ENCODE measurements around the gene AGRN. TPM values are rescaled to one million over a fixed set of nuclear protein-coding genes. Genes with fewer than 3 reads are reported as not detected.
"Not testable (repeated sequence)": the region's sequence is repeated elsewhere in the genome, so short reads cannot be mapped to it uniquely, and the experiment has no call there.

AGRN gene
- total and polyA plus RNA-seq, 8 donors, result 96.8 to 208 (median 149) TPM

DNA sequence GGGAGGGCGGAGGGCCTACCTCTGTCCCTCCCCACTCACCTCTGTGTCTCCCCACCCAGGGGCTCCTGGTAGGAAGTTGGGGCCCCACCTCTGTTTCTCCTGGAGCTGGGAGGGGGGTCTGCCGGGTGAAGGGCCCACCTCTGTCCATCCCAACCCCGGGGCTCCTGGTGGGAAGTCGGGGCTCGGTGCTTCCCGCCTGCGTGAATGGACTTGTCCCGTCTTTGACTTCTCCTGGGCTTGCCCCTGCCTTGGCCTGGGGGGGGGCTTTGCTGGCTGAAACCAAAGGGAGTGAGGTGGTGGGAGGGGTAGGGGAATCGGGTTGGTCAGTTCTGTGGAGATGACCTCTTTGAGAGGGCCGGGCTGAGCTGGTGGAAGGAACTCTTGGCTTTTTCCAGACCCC, 5.8 kb downstream of the AGRN start:
- intact Hi-C loops (cut with DNase I), result no loop called here
- TF ChIP-seq, protein P1, sequence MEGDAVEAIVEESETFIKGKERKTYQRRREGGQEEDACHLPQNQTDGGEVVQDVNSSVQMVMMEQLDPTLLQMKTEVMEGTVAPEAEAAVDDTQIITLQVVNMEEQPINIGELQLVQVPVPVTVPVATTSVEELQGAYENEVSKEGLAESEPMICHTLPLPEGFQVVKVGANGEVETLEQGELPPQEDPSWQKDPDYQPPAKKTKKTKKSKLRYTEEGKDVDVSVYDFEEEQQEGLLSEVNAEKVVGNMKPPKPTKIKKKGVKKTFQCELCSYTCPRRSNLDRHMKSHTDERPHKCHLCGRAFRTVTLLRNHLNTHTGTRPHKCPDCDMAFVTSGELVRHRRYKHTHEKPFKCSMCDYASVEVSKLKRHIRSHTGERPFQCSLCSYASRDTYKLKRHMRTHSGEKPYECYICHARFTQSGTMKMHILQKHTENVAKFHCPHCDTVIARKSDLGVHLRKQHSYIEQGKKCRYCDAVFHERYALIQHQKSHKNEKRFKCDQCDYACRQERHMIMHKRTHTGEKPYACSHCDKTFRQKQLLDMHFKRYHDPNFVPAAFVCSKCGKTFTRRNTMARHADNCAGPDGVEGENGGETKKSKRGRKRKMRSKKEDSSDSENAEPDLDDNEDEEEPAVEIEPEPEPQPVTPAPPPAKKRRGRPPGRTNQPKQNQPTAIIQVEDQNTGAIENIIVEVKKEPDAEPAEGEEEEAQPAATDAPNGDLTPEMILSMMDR (IDR thresholded peaks at IDR 0.05), result no peak
- ATAC-seq (no peak), DNase-seq (no peak)
- Histone ChIP-seq H3K4me3 (no peak overlapping the region), H3K4me1 (peaks cover 10 to 43% of the 10 kb centered on the region in 2 donors), H3K27ac (no peak overlapping the region), H3K27me3 (peaks cover 0 to 29% of the 10 kb centered on the region in 2 donors), H3K9me3 (no peaks in the 10 kb centered on the region), H3K36me3 (no peaks in the 10 kb centered on the region)

DNA sequence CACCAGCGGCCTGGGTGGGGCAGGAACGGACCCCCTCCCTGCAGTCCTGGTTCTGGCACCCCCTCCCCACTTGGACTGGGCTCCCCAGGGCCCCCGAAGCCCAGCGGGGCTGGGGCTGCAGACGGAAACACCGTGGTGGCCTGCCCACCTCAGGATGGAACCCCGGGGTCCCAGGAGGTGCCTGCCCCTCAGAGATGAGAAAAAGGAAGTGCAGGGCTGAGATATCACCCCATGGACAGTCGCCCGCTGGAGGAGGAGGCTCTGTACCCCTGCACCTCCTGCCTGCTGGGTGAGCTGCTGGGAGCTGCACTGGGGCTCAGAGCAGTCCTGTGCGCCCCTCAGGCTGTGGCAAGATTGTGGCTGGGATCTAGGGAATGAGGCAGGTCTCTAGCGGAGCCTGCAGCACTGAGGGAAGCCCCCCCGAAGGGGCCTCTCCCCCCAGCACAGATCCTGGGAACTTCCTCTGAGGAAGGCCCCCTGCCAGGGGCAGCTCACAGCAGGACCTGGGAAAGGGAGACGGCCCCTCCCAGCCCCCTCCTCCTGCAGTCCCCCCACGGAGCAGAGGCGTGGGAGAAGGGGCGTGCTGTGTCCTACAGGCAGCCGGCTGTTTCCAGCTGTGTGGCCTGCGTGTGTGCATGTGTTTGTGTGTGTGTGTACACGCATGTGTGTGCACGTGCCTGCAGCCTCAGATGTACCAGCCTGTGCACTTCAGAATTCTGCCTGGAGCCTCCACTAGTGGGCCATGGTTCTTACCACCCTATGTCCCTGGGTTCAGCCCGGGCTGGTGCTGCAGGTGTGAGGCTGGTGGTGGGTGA, 6.9 kb downstream of the AGRN start:
- peaks cover 5 to 32% of the 10 kb centered on the region in 2 donors for H3K4me1 ChIP-seq
- no peaks in the 10 kb centered on the region for H3K36me3 ChIP-seq
- intact Hi-C loops (cut with DNase I), result no loop called here
- no peak overlapping the region for H3K4me3 ChIP-seq
- ATAC-seq (no peak), DNase-seq (no peak)
- TF ChIP-seq, protein P1 (IDR thresholded peaks at IDR 0.05), result no peak
- no peak overlapping the region for H3K27ac ChIP-seq
- no peaks in the 10 kb centered on the region for H3K9me3 ChIP-seq
- peaks cover 0 to 25% of the 10 kb centered on the region in 2 donors for H3K27me3 ChIP-seq

DNA sequence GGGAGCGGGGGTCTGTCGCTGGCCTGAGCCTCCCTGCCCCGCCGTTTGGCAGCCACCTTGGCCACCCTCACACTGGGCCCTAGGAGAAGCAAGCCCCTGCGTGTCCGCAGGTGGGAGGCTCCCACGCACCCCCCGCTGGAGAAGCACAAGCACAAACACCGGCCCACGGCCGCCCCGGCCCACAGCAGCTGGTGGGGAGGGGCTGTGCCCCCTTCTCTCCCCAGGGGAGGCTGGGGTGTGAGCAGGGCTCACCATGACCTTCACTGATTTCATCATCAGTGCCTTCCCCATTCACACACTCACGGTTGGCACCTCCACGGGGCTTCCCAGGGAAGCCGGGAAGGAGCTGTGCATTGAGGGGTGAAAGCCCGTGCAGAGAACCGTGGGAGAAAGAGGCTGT, 7.9 kb downstream of the AGRN start:
- Histone ChIP-seq H3K4me3 (no peak overlapping the region), H3K27me3 (peaks cover 0 to 25% of the 10 kb centered on the region in 2 donors), H3K27ac (no peak overlapping the region), H3K36me3 (no peaks in the 10 kb centered on the region), H3K4me1 (peaks cover 9 to 33% of the 10 kb centered on the region in 2 donors), H3K9me3 (no peaks in the 10 kb centered on the region)
- intact Hi-C loops (cut with DNase I), result no loop called here
- ATAC-seq (no peak), DNase-seq (no peak)
- TF ChIP-seq, protein P1 (IDR thresholded peaks at IDR 0.05), result no peak

DNA sequence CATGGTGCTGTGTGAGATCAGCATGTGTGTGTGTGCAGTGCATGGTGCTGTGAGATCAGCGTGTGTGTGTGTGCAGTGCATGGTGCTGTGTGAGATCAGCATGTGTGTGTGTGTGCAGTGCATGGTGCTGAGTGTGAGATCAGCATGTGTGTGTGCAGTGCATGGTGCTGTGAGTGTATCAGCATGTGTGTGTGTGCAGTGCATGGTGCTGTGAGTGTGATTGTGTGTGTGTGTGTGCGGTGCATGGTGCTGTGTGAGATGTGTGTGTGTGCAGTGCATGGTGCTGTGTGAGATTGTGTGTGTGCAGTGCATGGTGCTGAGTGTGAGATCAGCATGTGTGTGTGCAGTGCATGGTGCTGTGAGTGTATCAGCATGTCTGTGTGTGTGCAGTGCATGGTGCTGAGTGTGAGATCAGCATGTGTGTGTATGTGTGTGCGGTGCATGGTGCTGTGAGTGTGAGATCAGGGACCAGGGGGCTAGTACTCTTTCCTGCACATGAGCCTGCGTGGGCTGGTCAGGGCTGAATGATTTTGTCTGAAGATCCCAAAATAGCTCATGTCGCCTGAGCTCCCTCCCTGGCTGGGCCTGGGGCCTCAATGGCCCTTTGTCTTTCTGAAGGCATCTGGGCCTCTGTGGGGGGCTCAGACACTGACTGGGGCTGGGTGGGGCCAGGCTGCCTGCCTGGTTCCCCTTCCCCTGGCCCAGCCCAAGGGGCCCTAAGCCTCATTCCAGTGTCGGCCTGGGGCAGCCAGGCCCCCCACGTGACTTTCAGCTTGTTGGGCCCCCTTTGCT, 11.1 kb downstream of the AGRN start:
- H3K27ac ChIP-seq; DNase-seq; intact Hi-C loops (cut with DNase I); ATAC-seq; H3K36me3 ChIP-seq; H3K4me3 ChIP-seq; H3K9me3 ChIP-seq: not testable (repeated sequence)
- peaks cover 13 to 49% of the 10 kb centered on the region in 2 donors for H3K27me3 ChIP-seq
- peaks cover 6 to 28% of the 10 kb centered on the region in 2 donors for H3K4me1 ChIP-seq

DNA sequence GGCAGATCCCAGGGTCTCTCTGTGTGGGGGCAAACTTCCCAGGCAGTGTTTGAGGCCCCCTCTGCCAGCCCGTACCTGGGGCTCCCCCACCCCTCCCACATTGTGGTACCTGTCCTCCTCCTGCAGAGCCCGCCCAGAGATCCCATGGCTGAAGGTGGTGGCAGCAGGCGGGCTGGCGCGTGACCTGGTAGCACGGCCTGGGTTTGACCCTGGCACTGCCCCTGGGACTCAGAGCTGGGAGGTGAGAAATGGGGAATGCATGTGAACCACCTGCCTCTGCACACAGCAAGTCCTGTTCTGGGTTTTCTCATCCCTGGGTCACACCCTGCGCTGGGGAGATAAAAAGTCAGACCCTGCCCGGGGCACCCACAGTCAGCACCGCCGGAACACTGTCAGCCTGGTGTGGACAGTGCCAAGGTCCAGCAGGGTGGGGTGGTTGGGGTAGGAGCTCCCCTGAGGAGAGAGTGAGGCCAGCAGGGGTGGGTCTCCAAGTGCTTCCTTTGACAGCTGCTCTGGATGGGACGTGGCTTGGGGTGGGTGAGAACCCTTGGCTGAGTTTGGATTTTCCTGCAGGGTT, 11.8 kb downstream of the AGRN start:
- ATAC-seq (no peak), DNase-seq (no peak)
- no peak overlapping the region for H3K4me3 ChIP-seq
- H3K27me3 ChIP-seq, result peaks cover 13 to 55% of the 10 kb centered on the region in 2 donors
- TF ChIP-seq, protein P1 (IDR thresholded peaks at IDR 0.05), result no peak
- H3K9me3 ChIP-seq, result no peaks in the 10 kb centered on the region
- intact Hi-C loops (cut with DNase I), result no loop called here
- H3K36me3 ChIP-seq, result no peaks in the 10 kb centered on the region
- H3K27ac ChIP-seq, result no peak overlapping the region
- H3K4me1 ChIP-seq, result peaks cover 6 to 23% of the 10 kb centered on the region in 2 donors

Data from left lung (tissue), 10 donors.